HEK293 (cell line): ENCODE measurements around the gene PLEKHA6.

Experiments
- CTCF ChIA-PET: fragments of 350-600 bp; formaldehyde crosslinking; extraction: SDS; loops from one replicate; lab custom pipeline; 2021; ENCODE audit warnings: antibody characterized with exemption; lab: Yijun Ruan, JAX
- POLR2A ChIA-PET: fragments of 300-600 bp; formaldehyde crosslinking; extraction: SDS; loops from one replicate; lab custom pipeline; 2020; ENCODE audit warnings: antibody characterized with exemption, inconsistent platforms; lab: Yijun Ruan, JAX
- H3K27ac ChIP-seq: fragments of 200-500 bp; sonication (Bioruptor generic); 2 replicates; pipeline ENCODE4 v1.5.1; 2014; ENCODE audit warnings: low read depth, low read length, control low read depth, inconsistent platforms; ENCODE audit errors: extremely low read depth
- H3K36me3 ChIP-seq, 2 experiments: fragments of 200-500 bp in 1 of 2; sonication (Bioruptor generic) in 1 of 2; 1 replicate in 1 of 2; 2 replicates in 1 of 2; pipeline ENCODE4 v1.5.1; 2014 to 2017; ENCODE audit warnings: inconsistent platforms in 2 of 2, low read length in 2 of 2; ENCODE audit not compliant: control insufficient read depth in 2 of 2, insufficient read depth in 1 of 2
- H3K4me1 ChIP-seq: fragments of 200-500 bp; sonication (Bioruptor generic); 2 replicates; pipeline ENCODE4 v1.5.1; 2014; ENCODE audit warnings: mild to moderate bottlenecking, low read length, inconsistent platforms; ENCODE audit not compliant: control insufficient read depth, insufficient read depth
- H3K4me3 ChIP-seq: 2 replicates; pipeline ENCODE4 v1.5.1; 2011; ENCODE audit warnings: low read depth, mild to moderate bottlenecking, control low read depth, low read length, moderate library complexity
- H3K9me3 ChIP-seq: fragments of 200-500 bp; sonication (Bioruptor generic); 2 replicates; pipeline ENCODE4 v1.5.1; 2014; ENCODE audit warnings: low read depth, low read length, inconsistent platforms; ENCODE audit not compliant: control insufficient read depth, insufficient read depth
- GLIS1 ChIP-seq: fragments of 450-650 bp; formaldehyde crosslinking; IDR thresholded peaks from 2 replicates; pipeline ENCODE4 v1.5.1; 2016; ENCODE audit warnings: missing biosample characterization, missing genetic modification characterization
- KLF1 ChIP-seq: fragments of 450-650 bp; formaldehyde crosslinking; IDR thresholded peaks from 2 replicates; pipeline ENCODE4 v1.5.1; 2016; ENCODE audit warnings: missing biosample characterization, missing genetic modification characterization
- SCRT2 ChIP-seq: fragments of 450-650 bp; formaldehyde crosslinking; IDR thresholded peaks from 2 replicates; pipeline ENCODE4 v1.5.1; 2016; ENCODE audit warnings: missing biosample characterization, missing genetic modification characterization
- ZBTB1 ChIP-seq: fragments of 450-650 bp; formaldehyde crosslinking; IDR thresholded peaks from 2 replicates; pipeline ENCODE4 v1.5.1; 2016; ENCODE audit warnings: missing biosample characterization, missing genetic modification characterization
- ZBTB17 ChIP-seq: fragments of 450-650 bp; formaldehyde crosslinking; IDR thresholded peaks from 2 replicates; pipeline ENCODE4 v1.5.1; 2016; ENCODE audit warnings: missing biosample characterization, missing genetic modification characterization
- ZBTB7A ChIP-seq: fragments of 450-650 bp; formaldehyde crosslinking; IDR thresholded peaks from 2 replicates; pipeline ENCODE4 v1.5.1; 2016; ENCODE audit warnings: low read depth, missing biosample characterization, missing genetic modification characterization
- ZFP41 ChIP-seq: fragments of 450-650 bp; formaldehyde crosslinking; IDR thresholded peaks from 2 replicates; pipeline ENCODE4 v1.5.1; 2016; ENCODE audit warnings: missing biosample characterization, missing genetic modification characterization, borderline replicate concordance
- ZNF184 ChIP-seq: fragments of 450-650 bp; IDR thresholded peaks from 2 replicates; pipeline ENCODE4 v1.5.1; 2018; ENCODE audit warnings: missing biosample characterization, mild to moderate bottlenecking, missing genetic modification characterization
- ZNF302 ChIP-seq: fragments of 450-650 bp; formaldehyde crosslinking; IDR thresholded peaks from 2 replicates; pipeline ENCODE4 v1.5.1; 2016; ENCODE audit warnings: missing biosample characterization, missing genetic modification characterization, low read depth
- ZNF311 ChIP-seq: fragments of 450-650 bp; formaldehyde crosslinking; IDR thresholded peaks from 2 replicates; pipeline ENCODE4 v1.5.1; 2017; ENCODE audit warnings: missing biosample characterization, missing genetic modification characterization, borderline replicate concordance
- ZNF416 ChIP-seq: fragments of 450-650 bp; formaldehyde crosslinking; IDR thresholded peaks from 2 replicates; pipeline ENCODE4 v1.5.1; 2016; ENCODE audit warnings: missing biosample characterization, missing genetic modification characterization
- ZNF426 ChIP-seq: fragments of 450-650 bp; formaldehyde crosslinking; IDR thresholded peaks from 2 replicates; pipeline ENCODE4 v1.5.1; 2017; ENCODE audit warnings: missing biosample characterization, missing genetic modification characterization, mild to moderate bottlenecking, inconsistent platforms, moderate library complexity
- ZNF521 ChIP-seq: fragments of 450-650 bp; formaldehyde crosslinking; IDR thresholded peaks from 2 replicates; pipeline ENCODE4 v1.5.1; 2017; ENCODE audit warnings: missing biosample characterization, mild to moderate bottlenecking, missing genetic modification characterization
- ZNF600 ChIP-seq: fragments of 450-650 bp; formaldehyde crosslinking; IDR thresholded peaks from 2 replicates; pipeline ENCODE4 v1.5.1; 2016; ENCODE audit warnings: missing biosample characterization, missing genetic modification characterization
- ZNF654 ChIP-seq: fragments of 450-650 bp; formaldehyde crosslinking; IDR thresholded peaks from 2 replicates; pipeline ENCODE4 v1.5.1; 2016; ENCODE audit warnings: low read depth, missing biosample characterization, missing genetic modification characterization
- ZNF664 ChIP-seq: fragments of 450-650 bp; formaldehyde crosslinking; IDR thresholded peaks from 2 replicates; pipeline ENCODE4 v1.5.1; 2016; ENCODE audit warnings: missing biosample characterization, missing genetic modification characterization
- ZNF701 ChIP-seq: fragments of 450-650 bp; formaldehyde crosslinking; IDR thresholded peaks from 2 replicates; pipeline ENCODE4 v1.5.1; 2016; ENCODE audit warnings: missing biosample characterization, missing genetic modification characterization
- ZNF830 ChIP-seq: fragments of 450-650 bp; IDR thresholded peaks from 2 replicates; pipeline ENCODE4 v1.5.0; 2018; ENCODE audit warnings: missing biosample characterization, missing genetic modification characterization, low read depth, mild to moderate bottlenecking, moderate library complexity
- ZSCAN23 ChIP-seq: fragments of 450-650 bp; formaldehyde crosslinking; IDR thresholded peaks from 2 replicates; pipeline ENCODE4 v1.5.1; 2016; ENCODE audit warnings: missing biosample characterization, missing genetic modification characterization
- TF ChIP-seq, protein P1 (sequence below): fragments of 450-650 bp; formaldehyde crosslinking; IDR thresholded peaks from 2 replicates; pipeline ENCODE4 v1.5.1; 2017; ENCODE audit warnings: missing biosample characterization, missing genetic modification characterization
- TF ChIP-seq, protein P2 (sequence below): fragments of 450-650 bp; formaldehyde crosslinking; IDR thresholded peaks from 2 replicates; pipeline ENCODE4 v1.5.1; 2017; ENCODE audit warnings: missing biosample characterization, mild to moderate bottlenecking, missing genetic modification characterization, moderate library complexity
- TF ChIP-seq, protein P3 (sequence below): fragments of 450-650 bp; formaldehyde crosslinking; IDR thresholded peaks from 2 replicates; pipeline ENCODE4 v1.5.1; 2016; ENCODE audit warnings: missing biosample characterization, missing genetic modification characterization

PLEKHA6 gene

DNA sequence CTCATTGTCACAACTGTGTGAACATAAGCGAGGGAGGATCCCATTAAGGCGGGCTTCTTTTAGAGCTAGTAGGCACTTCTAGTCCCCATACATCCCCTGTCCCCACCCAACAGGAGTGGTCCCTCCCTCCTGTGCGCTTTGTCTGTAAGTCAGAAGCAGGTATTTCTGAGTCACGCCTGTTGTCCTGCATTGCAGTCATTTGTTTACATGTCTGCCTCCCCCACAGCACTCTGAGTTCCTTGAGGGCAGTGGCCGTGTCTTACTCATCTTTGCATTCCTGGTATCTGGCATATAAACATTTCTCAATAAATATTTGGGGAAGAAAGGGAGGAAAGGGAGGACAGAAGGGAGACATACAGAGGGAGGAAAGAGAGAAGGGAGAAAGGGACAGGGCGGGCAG is 40.3 kb downstream of the PLEKHA6 start (continued):
- peak; percentile 17; the same call in 1 of the 2 replicates for TF ChIP-seq KLF1 (tag by site-specific recombination)
- no peak for TF ChIP-seq ZNF302
- 0 out of 2 replicates have a peak, but pooled peaks have one; percentile 33 for TF ChIP-seq GLIS1 (tag by site-specific recombination)

DNA sequence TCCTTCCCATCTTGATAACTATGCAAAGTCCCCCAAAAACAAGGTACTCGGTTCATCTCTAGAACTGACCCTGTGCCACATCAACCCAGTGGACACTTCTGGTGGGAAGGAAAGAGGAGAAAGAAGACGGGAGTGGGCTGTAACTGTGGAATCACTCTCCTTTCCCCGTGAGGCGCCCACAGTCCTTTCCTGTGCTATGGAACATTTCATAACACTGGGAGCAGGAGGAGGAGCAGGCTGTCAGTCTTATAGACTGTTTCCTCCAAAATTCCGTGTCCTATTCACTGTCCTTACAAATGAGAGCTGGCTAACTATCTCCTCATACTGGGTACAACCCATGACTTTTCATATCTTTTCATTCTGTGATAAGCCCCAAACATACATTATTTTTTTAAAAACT is 40.7 kb downstream of the PLEKHA6 start:
- H3K4me1 ChIP-seq, result no peaks in the 10 kb centered on the region
- H3K9me3 ChIP-seq, result no peaks in the 10 kb centered on the region
- no peaks in the 10 kb centered on the region for H3K36me3 ChIP-seq
- H3K4me3 ChIP-seq, result no peak overlapping the region
- POLR2A ChIA-PET, result no interaction called here
- TF ChIP-seq ZNF664 (tag by site-specific recombination) (no peak), ZFP41 (tag by site-specific recombination) (no peak), ZNF600 (tag by site-specific recombination) (peak; percentile 58; the same call in 1 of the 2 replicates)
- no peak overlapping the region for H3K27ac ChIP-seq
- CTCF ChIA-PET, result interaction anchor here (0.6 to 1.6 kb wide), 4 partner anchors 10 to 190 kb away, joined by 3 to 4 read pairs (median 3); no protein-coding TSS in a partner anchor

DNA sequence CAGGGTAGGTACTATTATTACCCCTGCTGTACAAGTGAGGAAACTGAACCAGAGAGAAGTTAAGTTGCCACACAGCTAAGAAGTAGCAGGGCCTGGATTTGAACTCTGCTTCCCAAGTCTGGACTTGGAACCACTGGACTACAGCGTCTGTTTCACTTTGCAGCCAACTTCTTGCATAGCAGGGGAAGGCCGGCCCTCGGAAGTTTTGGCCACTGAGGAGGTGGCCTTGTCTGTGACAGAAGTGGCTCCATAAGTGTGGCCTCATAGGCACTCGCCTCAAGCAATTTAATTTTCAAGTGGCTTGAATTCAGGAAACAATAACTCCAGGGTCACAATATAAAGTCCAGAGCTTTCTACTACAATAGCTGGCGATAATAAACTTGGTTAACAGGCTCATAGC is 41.4 kb downstream of the PLEKHA6 start:
- no peak overlapping the region for H3K4me3 ChIP-seq
- CTCF ChIA-PET, result interaction anchor here (1.6 kb wide), 1 partner anchor 10 kb away, joined by 4 read pairs; no protein-coding TSS in a partner anchor
- H3K9me3 ChIP-seq, result no peaks in the 10 kb centered on the region
- no peaks in the 10 kb centered on the region for H3K36me3 ChIP-seq
- TF ChIP-seq ZNF426 (tag by site-specific recombination) (no peak), ZSCAN23 (tag by site-specific recombination) (no peak), ZNF416 (tag by site-specific recombination) (no peak), ZNF664 (tag by site-specific recombination) (no peak)
- TF ChIP-seq, protein P1, sequence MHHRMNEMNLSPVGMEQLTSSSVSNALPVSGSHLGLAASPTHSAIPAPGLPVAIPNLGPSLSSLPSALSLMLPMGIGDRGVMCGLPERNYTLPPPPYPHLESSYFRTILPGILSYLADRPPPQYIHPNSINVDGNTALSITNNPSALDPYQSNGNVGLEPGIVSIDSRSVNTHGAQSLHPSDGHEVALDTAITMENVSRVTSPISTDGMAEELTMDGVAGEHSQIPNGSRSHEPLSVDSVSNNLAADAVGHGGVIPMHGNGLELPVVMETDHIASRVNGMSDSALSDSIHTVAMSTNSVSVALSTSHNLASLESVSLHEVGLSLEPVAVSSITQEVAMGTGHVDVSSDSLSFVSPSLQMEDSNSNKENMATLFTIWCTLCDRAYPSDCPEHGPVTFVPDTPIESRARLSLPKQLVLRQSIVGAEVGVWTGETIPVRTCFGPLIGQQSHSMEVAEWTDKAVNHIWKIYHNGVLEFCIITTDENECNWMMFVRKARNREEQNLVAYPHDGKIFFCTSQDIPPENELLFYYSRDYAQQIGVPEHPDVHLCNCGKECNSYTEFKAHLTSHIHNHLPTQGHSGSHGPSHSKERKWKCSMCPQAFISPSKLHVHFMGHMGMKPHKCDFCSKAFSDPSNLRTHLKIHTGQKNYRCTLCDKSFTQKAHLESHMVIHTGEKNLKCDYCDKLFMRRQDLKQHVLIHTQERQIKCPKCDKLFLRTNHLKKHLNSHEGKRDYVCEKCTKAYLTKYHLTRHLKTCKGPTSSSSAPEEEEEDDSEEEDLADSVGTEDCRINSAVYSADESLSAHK (tag by site-specific recombination), result no peak
- H3K27ac ChIP-seq, result no peak overlapping the region
- POLR2A ChIA-PET, result no interaction called here
- no peaks in the 10 kb centered on the region for H3K4me1 ChIP-seq

DNA sequence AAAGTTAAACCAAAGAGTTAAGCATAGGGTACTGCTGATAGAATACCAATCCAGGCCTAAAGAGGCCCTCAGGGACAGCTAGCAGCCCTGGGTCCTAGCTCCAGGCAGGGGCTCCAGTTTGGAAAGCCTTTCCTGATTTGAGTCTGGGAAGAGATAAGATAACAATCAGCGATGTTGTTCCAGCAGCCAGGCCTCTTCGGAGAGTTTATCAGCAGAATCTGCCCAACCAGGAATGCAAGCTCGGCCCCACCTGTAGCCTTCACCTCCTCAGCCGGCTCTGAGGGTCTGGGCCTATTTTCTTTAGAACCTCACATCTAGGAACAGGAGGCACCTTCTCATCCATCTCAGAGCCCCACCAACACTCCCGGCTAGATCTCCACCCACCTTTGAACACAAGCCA is 42.6 kb downstream of the PLEKHA6 start:
- Histone ChIP-seq H3K36me3 (no peaks in the 10 kb centered on the region), H3K4me1 (no peaks in the 10 kb centered on the region; the same call in 1 of the 2 replicates), H3K4me3 (no peak overlapping the region), H3K9me3 (no peaks in the 10 kb centered on the region), H3K27ac (no peak overlapping the region)
- CTCF ChIA-PET, result no interaction called here
- POLR2A ChIA-PET, result no interaction called here
- TF ChIP-seq ZNF521 (tag by site-specific recombination) (no peak), SCRT2 (peak; percentile 58; the same call in 1 of the 2 replicates)
- TF ChIP-seq, protein P2, sequence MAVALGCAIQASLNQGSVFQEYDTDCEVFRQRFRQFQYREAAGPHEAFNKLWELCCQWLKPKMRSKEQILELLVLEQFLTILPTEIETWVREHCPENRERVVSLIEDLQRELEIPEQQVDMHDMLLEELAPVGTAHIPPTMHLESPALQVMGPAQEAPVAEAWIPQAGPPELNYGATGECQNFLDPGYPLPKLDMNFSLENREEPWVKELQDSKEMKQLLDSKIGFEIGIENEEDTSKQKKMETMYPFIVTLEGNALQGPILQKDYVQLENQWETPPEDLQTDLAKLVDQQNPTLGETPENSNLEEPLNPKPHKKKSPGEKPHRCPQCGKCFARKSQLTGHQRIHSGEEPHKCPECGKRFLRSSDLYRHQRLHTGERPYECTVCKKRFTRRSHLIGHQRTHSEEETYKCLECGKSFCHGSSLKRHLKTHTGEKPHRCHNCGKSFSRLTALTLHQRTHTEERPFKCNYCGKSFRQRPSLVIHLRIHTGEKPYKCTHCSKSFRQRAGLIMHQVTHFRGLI (tag by site-specific recombination), result peak; percentile 86

DNA sequence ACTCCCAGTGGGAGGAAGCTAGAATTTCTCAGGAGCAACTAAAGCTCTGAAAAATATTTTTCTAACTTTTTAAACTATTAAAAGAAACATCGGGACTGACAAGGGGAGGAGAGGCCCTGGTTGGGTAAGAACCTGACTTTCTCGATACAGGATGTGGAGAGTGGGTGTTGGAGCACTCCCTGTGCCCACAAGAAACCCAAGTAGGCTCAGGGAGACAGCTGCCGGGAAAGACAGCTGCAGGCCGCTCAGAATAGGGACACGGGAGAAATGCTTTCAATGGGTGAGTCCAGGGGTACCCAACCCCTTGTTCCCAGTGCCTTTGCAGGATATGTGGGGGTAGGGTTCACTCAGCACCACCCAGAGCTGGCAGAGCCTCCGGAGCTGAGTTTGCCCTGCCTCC is 43.6 kb downstream of the PLEKHA6 start:
- Histone ChIP-seq H3K36me3 (no peaks in the 10 kb centered on the region), H3K27ac (no peak overlapping the region), H3K4me1 (no peaks in the 10 kb centered on the region; the same call in 1 of the 2 replicates), H3K9me3 (no peaks in the 10 kb centered on the region), H3K4me3 (no peak overlapping the region)
- ChIA-PET CTCF (interaction anchor here (0.5 to 1.3 kb wide), 3 partner anchors 47 to 974 kb away, joined by 3 to 6 read pairs (median 5); no protein-coding TSS in a partner anchor), POLR2A (no interaction called here)
- no peak for TF ChIP-seq ZBTB7A (tag by site-specific recombination)
- TF ChIP-seq ZBTB17 (tag by site-specific recombination), result no peak
- TF ChIP-seq ZBTB1, result no peak
- no peak for TF ChIP-seq ZNF311 (tag by site-specific recombination)
- TF ChIP-seq ZNF654 (tag by site-specific recombination), result no peak
- no peak for TF ChIP-seq ZNF830
- TF ChIP-seq ZNF701, result no peak
- TF ChIP-seq, protein P2 (tag by site-specific recombination), result no peak
- TF ChIP-seq, protein P3, sequence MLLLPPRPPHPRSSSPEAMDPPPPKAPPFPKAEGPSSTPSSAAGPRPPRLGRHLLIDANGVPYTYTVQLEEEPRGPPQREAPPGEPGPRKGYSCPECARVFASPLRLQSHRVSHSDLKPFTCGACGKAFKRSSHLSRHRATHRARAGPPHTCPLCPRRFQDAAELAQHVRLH (tag by site-specific recombination), result no peak
- no peak for TF ChIP-seq ZNF184 (tag by site-specific recombination)
